SK-N-SH treated with all-trans-retinoic acid at 6 μM for 48 hours (cell line): ENCODE data around the gene VWDE.

Experiments
- ARNTL ChIP-seq: fragments of 450-650 bp; formaldehyde crosslinking; IDR thresholded peaks from 2 replicates; pipeline ENCODE4 v1.5.0; 2020; ENCODE audit warnings: low read depth, mild to moderate bottlenecking, moderate library complexity, borderline replicate concordance
- BACH2 ChIP-seq: fragments of 250-450 bp; sonication (Bioruptor Pico); IDR thresholded peaks from 2 replicates; pipeline ENCODE4 v1.9.0; 2021; ENCODE audit warnings: mild to moderate bottlenecking, borderline replicate concordance
- CREB5 ChIP-seq: fragments of 250-450 bp; sonication (Bioruptor Pico); IDR thresholded peaks from 2 replicates; pipeline ENCODE4 v1.5.1; 2020; ENCODE audit warnings: low read depth, mild to moderate bottlenecking, moderate library complexity
- CSRNP3 ChIP-seq: fragments of 250-450 bp; sonication (Bioruptor Pico); IDR thresholded peaks from 2 replicates; pipeline ENCODE4 v1.5.1; 2021; ENCODE audit warnings: mild to moderate bottlenecking, moderate library complexity
- PATZ1 ChIP-seq: fragments of 250-450 bp; sonication (Bioruptor Pico); IDR thresholded peaks from 2 replicates; pipeline ENCODE4 v1.8.0; 2020; ENCODE audit warnings: mild to moderate bottlenecking, moderate library complexity, borderline replicate concordance
- TOX ChIP-seq: fragments of 250-450 bp; sonication (Bioruptor Pico); IDR thresholded peaks from 2 replicates; pipeline ENCODE4 v1.8.0; 2021; ENCODE audit warnings: mild to moderate bottlenecking, moderate library complexity, borderline replicate concordance

GRCh38 chr7:12323415-12323814 lies 80.2 kb downstream of the VWDE start:
- no peak for TF ChIP-seq CSRNP3 (CRISPR knock-in tag)
- TF ChIP-seq ARNTL (CRISPR knock-in tag) = no peak
- no peak for TF ChIP-seq CREB5
- TF ChIP-seq TOX (CRISPR knock-in tag) = no peak
- TF ChIP-seq PATZ1 = no peak
- no peak for TF ChIP-seq BACH2 (CRISPR knock-in tag)
